ENCODE data around the gene MGAT3. TPM values are rescaled to one million over a fixed set of nuclear protein-coding genes. Genes with fewer than 3 reads are reported as not detected.
"Not testable (repeated sequence)": the region's sequence is repeated elsewhere in the genome, so short reads cannot be mapped to it uniquely, and the experiment has no call there.

MGAT3 gene
- total and polyA plus RNA-seq, 2 of the 8 experiments (the other 6 are each of a cell fraction or from before 2014, with no cell fraction given) = 4.3 to 9.2 TPM

DNA sequence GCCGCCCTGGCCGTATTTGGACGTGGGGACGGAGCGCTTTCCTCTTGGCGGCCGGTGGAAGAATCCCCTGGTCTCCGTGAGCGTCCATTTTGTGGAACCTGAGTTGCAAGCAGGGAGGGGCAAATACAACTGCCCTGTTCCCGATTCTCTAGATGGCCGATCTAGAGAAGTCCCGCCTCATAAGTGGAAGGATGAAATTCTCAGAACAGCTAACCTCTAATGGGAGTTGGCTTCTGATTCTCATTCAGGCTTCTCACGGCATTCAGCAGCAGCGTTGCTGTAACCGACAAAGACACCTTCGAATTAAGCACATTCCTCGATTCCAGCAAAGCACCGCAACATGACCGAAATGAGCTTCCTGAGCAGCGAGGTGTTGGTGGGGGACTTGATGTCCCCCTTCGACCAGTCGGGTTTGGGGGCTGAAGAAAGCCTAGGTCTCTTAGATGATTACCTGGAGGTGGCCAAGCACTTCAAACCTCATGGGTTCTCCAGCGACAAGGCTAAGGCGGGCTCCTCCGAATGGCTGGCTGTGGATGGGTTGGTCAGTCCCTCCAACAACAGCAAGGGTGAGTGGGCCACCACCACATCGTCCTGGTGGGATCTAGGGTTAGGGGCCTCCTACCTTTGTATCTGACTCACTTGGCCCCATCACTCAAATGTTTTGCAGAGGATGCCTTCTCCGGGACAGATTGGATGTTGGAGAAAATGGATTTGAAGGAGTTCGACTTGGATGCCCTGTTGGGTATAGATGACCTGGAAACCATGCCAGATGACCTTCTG, 64.5 kb downstream of the MGAT3 start:
- not testable (repeated sequence) for H2AK5ac ChIP-seq (ENCODE audit: low read depth, low read length); DNase-seq (ENCODE audit: low read depth in 1 of 2, low spot score in 2 of 2); H2AFZ ChIP-seq (ENCODE audit: low read length); H3K9me3 ChIP-seq (ENCODE audit: insufficient read depth in 2 of 2, low read depth in 1 of 2, low read length in 1 of 2); H3K14ac ChIP-seq (ENCODE audit: insufficient read length); H3K23ac ChIP-seq (ENCODE audit: insufficient read length); H2BK20ac ChIP-seq (ENCODE audit: low read length); H3K4ac ChIP-seq (replicated peaks; ENCODE audit: insufficient read length, low read depth, low read length); FAIRE-seq; H4K8ac ChIP-seq (ENCODE audit: extremely low read depth, insufficient read depth, low read length); H4K91ac ChIP-seq (replicated peaks; ENCODE audit: insufficient read length, low read length); H2BK15ac ChIP-seq (ENCODE audit: low read length); H3K18ac ChIP-seq (ENCODE audit: extremely low read depth, low read length); H2BK12ac ChIP-seq (ENCODE audit: low read depth, low read length); H3K27me3 ChIP-seq (replicated peaks in 1 of 4; ENCODE audit: control insufficient read depth in 3 of 4, extremely low read depth in 1 of 4, insufficient read depth in 3 of 4, low read length in 3 of 4); H2BK120ac ChIP-seq (replicated peaks; ENCODE audit: low read depth, low read length); H3K79me1 ChIP-seq (ENCODE audit: low read depth, low read length); H4K5ac ChIP-seq (ENCODE audit: insufficient read length, low read depth, low read length)
- ChIA-PET CTCF (ENCODE audit: partially characterized antibody) (interaction anchor here (1.0 to 21.9 kb wide), 2 partner anchors 8 to 25 kb away, joined by 3 to 361 read pairs; partner anchors contain the start of gene MIEF1), POLR2A (ENCODE audit: partially characterized antibody) (interaction anchor here (0.6 to 6.6 kb wide), 22 partner anchors 9 to 524 kb away, joined by 3 to 83 read pairs (median 7); partner anchors contain the start of genes MIEF1, RPL3 and RPS19BP1)
- peaks cover 5 to 29% of the 10 kb centered on the region in 2 experiments; a peak in 3 of 4 replicates for H3K79me2 ChIP-seq (ENCODE audit: control insufficient read depth in 1 of 2, insufficient read depth in 2 of 2, low read length in 2 of 2)
- peak overlapping the region; percentile 100 for H2BK5ac ChIP-seq (ENCODE audit: low read depth, low read length)
- peaks cover 33 to 35% of the 10 kb centered on the region in 2 experiments for H4K20me1 ChIP-seq (replicated peaks in 1 of 2; ENCODE audit: control insufficient read depth in 1 of 2, insufficient read depth in 2 of 2, low read length in 2 of 2)
- H3K23me2 ChIP-seq (ENCODE audit: low read depth, low read length) = peaks cover 12% of the 10 kb centered on the region
- H3K9ac ChIP-seq (replicated peaks in 1 of 4; ENCODE audit: extremely low read depth in 1 of 4, low read depth in 3 of 4, low read length in 3 of 4) = peak overlapping the region; percentile 61 to 99 (median 98)
- H3K27ac ChIP-seq (ENCODE audit: low read depth, low read length) = peak overlapping the region; percentile 99; the same call in 1 of the 2 replicates
- whole genome bisulfite sequencing, 2 experiments (ENCODE audit: extremely low coverage in 1 of 2, insufficient coverage in 1 of 2, insufficient read length in 1 of 2, insufficient replicate concordance in 2 of 2, low coverage in 1 of 2, low lambda C conversion rate in 2 of 2, missing lambda C conversion rate in 1 of 2) = 14% methylated on average over 22 of the region's 28 CpGs; no CpG with 5 or more reads in 1 of the 2 experiments
- H3K36me3 ChIP-seq (ENCODE audit: control insufficient read depth in 2 of 4, insufficient read depth in 4 of 4, low read length in 3 of 4) = peaks cover 22 to 41% (median 35%) of the 10 kb centered on the region in 4 experiments
- TF ChIP-seq KDM4A (IDR thresholded peaks at IDR 0.05; ENCODE audit: low read depth, low read length, severe bottlenecking) = peak; percentile 29
- peak; percentile 55; the same call in 1 of the 2 replicates for TF ChIP-seq POLR2AphosphoS5 (IDR thresholded peaks at IDR 0.05; ENCODE audit: low read depth, low read length)
- H3K56ac ChIP-seq (replicated peaks; ENCODE audit: insufficient read length, low read depth, low read length) = peak overlapping the region; percentile 27
- peak overlapping the region; percentile 93 to 99 (median 95) for H3K4me3 ChIP-seq (ENCODE audit: extremely low read depth in 1 of 4, insufficient read depth in 2 of 4, low read depth in 3 of 4, low read length in 4 of 4)
- H3K4me2 ChIP-seq (ENCODE audit: insufficient read depth in 1 of 2, low read depth in 2 of 2, low read length in 2 of 2) = peak overlapping the region; percentile 87 to 88
- peaks cover 0 to 12% (median 5%) of the 10 kb centered on the region in 4 experiments; a peak in 4 of 7 replicates for H3K4me1 ChIP-seq (replicated peaks in 1 of 4; ENCODE audit: control insufficient read depth in 3 of 4, insufficient read depth in 4 of 4, low read length in 3 of 4)

Measured in H1 (cell line).